BE2C (cell line): Measurements from ENCODE around the gene RBMS3.

Experiments used
- DNase-seq: peaks from one replicate; pipeline ENCODE4 v3.0.0-alpha.2; 2020
- H3K27me3 ChIP-seq: fragments of 250-450 bp; sonication (Bioruptor Pico); 2 replicates; pipeline ENCODE4 v1.5.1; 2020; ENCODE audit warnings: mild to moderate bottlenecking
- H3K36me3 ChIP-seq: fragments of 250-450 bp; sonication (Bioruptor Pico); 2 replicates; pipeline ENCODE4 v1.5.1; 2020; ENCODE audit warnings: mild to moderate bottlenecking
- H3K4me1 ChIP-seq: fragments of 250-450 bp; sonication (Bioruptor Pico); 2 replicates; pipeline ENCODE4 v1.5.1; 2020
- H3K4me3 ChIP-seq: 2 replicates; pipeline ENCODE4 v1.5.1; 2011; ENCODE audit warnings: low read depth, low read length
- H3K9me3 ChIP-seq: fragments of 250-450 bp; sonication (Bioruptor Pico); 2 replicates; pipeline ENCODE4 v1.5.1; 2020
- CTCF ChIP-seq: IDR thresholded peaks from 2 replicates; pipeline ENCODE4 v1.5.1; 2012; ENCODE audit warnings: mild to moderate bottlenecking, low read depth, low read length

The RBMS3 gene

DNA sequence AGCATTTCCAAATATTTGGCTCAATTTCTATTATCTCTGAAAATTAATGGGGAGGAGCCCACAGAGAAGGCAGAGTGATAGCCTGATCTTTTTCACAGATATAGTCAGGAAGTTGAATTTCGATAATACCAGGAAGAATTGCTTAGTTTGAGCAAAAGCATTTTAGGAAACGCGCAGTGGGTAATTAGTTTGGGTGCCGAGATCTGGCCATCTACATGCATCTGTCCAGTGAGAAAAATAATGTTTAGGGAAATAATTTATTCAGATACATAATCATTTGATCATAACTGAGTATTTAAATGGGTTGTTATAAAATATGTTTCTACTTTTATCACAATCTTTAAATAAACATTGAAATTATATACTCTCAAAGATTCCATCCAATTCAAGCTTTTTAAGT lies 653.9 kb downstream of the RBMS3 start:
- H3K36me3 ChIP-seq = no peaks in the 10 kb centered on the region
- H3K27me3 ChIP-seq = no peaks in the 10 kb centered on the region
- no peak for DNase-seq
- no peak for TF ChIP-seq CTCF
- H3K4me1 ChIP-seq = no peaks in the 10 kb centered on the region; the same call in none of the 2 replicates
- no peaks in the 10 kb centered on the region for H3K9me3 ChIP-seq
- H3K4me3 ChIP-seq = no peak overlapping the region

DNA sequence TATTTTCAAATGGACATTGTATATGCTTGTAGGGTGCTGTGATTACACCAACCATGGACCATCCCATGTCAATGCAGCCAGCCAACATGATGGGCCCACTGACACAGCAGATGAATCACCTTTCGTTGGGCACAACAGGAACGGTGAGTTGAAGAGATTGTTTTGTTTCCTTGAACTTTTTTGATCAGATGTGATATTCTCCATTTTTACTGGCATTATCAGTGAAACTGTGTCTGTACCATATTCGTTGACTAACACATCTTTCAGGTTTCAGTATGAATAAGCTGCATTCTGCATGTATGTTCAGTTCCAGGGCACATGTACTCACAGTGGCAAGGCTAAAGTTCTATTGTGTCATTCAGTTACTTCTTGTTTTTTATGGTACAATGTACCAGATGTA lies 655.2 kb downstream of the RBMS3 start:
- no peak for TF ChIP-seq CTCF
- no peaks in the 10 kb centered on the region; the same call in none of the 2 replicates for H3K4me1 ChIP-seq
- no peaks in the 10 kb centered on the region for H3K36me3 ChIP-seq
- no peaks in the 10 kb centered on the region for H3K9me3 ChIP-seq
- H3K27me3 ChIP-seq = no peaks in the 10 kb centered on the region
- no peak overlapping the region for H3K4me3 ChIP-seq
- no peak for DNase-seq

DNA sequence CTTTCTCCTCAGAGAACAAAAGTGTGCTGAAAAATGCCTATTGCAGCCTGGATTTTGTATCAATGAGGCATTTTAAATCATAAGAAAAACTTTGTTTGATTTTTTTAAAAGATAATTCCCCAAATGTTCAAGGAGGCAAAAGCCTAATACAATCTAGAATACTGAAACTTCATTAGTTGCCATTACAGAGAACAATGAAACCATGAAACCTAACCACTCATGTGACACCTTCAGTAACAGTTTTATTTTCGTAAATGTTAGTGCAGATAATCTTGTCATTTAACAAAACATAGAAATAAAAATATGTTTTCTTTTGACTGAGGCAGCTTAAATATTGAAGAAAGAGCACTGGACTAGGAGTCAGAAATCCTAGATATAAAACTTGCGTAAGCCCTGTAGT lies 655.9 kb downstream of the RBMS3 start:
- Histone ChIP-seq H3K4me3 (no peak overlapping the region), H3K4me1 (no peaks in the 10 kb centered on the region; the same call in none of the 2 replicates), H3K36me3 (no peaks in the 10 kb centered on the region), H3K9me3 (no peaks in the 10 kb centered on the region), H3K27me3 (no peaks in the 10 kb centered on the region)
- no peak for DNase-seq
- no peak for TF ChIP-seq CTCF

DNA sequence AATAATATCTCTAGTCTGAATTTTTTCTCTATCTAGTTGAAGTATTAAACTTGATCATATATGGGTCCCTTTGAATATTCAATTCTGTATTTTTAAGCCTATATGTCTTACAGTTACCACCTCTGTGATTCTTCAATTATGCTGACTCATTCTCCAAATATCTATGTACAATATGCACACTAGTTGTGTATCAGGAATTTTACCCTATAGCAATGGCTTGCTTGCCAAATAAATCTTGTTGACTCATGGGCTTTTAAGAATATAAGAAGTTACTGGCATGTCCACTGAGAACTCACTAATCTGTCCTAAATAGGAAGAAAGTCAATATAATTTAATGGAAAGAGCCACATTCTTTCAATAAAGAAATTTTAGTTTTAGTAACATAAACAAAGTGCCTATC lies 656.3 kb downstream of the RBMS3 start:
- H3K27me3 ChIP-seq = no peaks in the 10 kb centered on the region
- no peak overlapping the region for H3K4me3 ChIP-seq
- H3K36me3 ChIP-seq = no peaks in the 10 kb centered on the region
- H3K9me3 ChIP-seq = no peaks in the 10 kb centered on the region
- TF ChIP-seq CTCF = no peak
- no peak for DNase-seq
- no peaks in the 10 kb centered on the region; the same call in none of the 2 replicates for H3K4me1 ChIP-seq

DNA sequence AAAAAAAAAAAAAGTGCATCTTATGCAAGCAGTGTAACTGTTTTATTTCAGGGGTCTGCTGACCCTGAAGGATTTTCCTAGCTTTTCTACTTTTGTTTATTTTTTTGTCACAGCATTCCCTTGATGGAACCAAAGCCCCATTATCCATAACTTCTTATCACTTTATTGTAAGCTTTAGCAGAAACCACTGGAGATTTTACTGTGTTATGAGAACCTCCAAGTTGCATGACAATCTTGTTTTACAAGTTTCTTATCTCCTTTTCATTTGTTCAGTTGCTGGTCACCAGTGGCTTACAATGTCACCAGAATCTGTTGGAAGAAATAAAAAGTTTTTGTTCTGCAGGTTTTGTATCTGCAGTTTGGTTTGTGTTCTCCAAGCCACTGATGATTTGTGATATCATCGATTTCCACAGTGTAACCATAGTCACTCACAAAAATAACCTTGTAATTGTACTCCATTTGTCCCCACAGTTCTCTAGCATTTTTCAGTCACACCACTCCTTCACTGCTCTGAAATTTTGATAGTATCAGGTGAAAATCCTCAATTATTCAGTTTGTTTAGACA lies 660.0 kb downstream of the RBMS3 start:
- H3K36me3 ChIP-seq = no peaks in the 10 kb centered on the region
- H3K4me3 ChIP-seq = no peak overlapping the region
- TF ChIP-seq CTCF = no peak
- no peaks in the 10 kb centered on the region for H3K4me1 ChIP-seq
- no peaks in the 10 kb centered on the region for H3K9me3 ChIP-seq
- H3K27me3 ChIP-seq = no peaks in the 10 kb centered on the region
- DNase-seq = no peak

- Histone ChIP-seq H3K4me1 (no peaks in the 10 kb centered on the region), H3K4me3 (no peak overlapping the region), H3K9me3 (no peaks in the 10 kb centered on the region), H3K36me3 (no peaks in the 10 kb centered on the region), H3K27me3 (no peaks in the 10 kb centered on the region)
- no peak for DNase-seq
- TF ChIP-seq CTCF = no peak
These were observed 661.4 kb downstream of the RBMS3 start for GRCh38 chr3:29942297-29942696.
